ENCODE data around the gene MED16.
A peak's percentile ranks its signal among the peaks of the same experiment; 100 is the strongest.

Gene MED16

GRCh38 chr19:892894-893689 lies at the start of gene MED16, which contains the start of gene RNU6-9:
Gene MED16 (minus strand): TSS chr19:893187. CDS start chr19:891131, 2,056 bp downstream.
Gene RNU6-9 (plus strand): TSS chr19:893484.
- Histone ChIP-seq H3K9me3 (ENCODE audit: severe bottlenecking) (no peaks in the 10 kb centered on the region), H3K27me3 (ENCODE audit: insufficient read depth, low read depth, severe bottlenecking) (no peaks in the 10 kb centered on the region)

GRCh38 chr19:942133-942645 lies 49.2 kb upstream of the MED16 start:
- Histone ChIP-seq H3K27me3 (ENCODE audit: insufficient read depth, low read depth, severe bottlenecking) (no peaks in the 10 kb centered on the region), H3K9me3 (ENCODE audit: severe bottlenecking) (no peaks in the 10 kb centered on the region), H3K36me3 (peaks cover 18% of the 10 kb centered on the region), H3K27ac (no peak overlapping the region), H3K4me3 (ENCODE audit: low read depth, low read length) (no peak overlapping the region)
- TF ChIP-seq CTCF (IDR thresholded peaks at IDR 0.05; ENCODE audit: low read depth, low read length): no peak
- no peak for DNase-seq

More at GRCh38 chr19:892894-893689, at the start of gene MED16, which contains the start of gene RNU6-9:
- DNase-seq: peak; percentile 91
- Histone ChIP-seq H3K4me3 (ENCODE audit: low read depth, low read length) (peak within 1 kb of the TSS; percentile 50), H3K27ac (peak within 1 kb of the TSS; percentile 97), H3K36me3 (peaks cover 32% of the 10 kb centered on the region)
- TF ChIP-seq CTCF (IDR thresholded peaks at IDR 0.05; ENCODE audit: low read depth, low read length): no peak

GRCh38 chr19:941292-942132 lies 48.5 kb upstream of the MED16 start:
- no peak overlapping the region for H3K27ac ChIP-seq
- H3K4me3 ChIP-seq (ENCODE audit: low read depth, low read length): no peak overlapping the region
- no peak for DNase-seq
- H3K36me3 ChIP-seq: peaks cover 21% of the 10 kb centered on the region
- H3K9me3 ChIP-seq (ENCODE audit: severe bottlenecking): no peaks in the 10 kb centered on the region
- TF ChIP-seq CTCF (IDR thresholded peaks at IDR 0.05; ENCODE audit: low read depth, low read length): no peak
- no peaks in the 10 kb centered on the region for H3K27me3 ChIP-seq (ENCODE audit: insufficient read depth, low read depth, severe bottlenecking)

- H3K9me3 ChIP-seq (ENCODE audit: severe bottlenecking): no peaks in the 10 kb centered on the region
- no peaks in the 10 kb centered on the region for H3K27me3 ChIP-seq (ENCODE audit: insufficient read depth, low read depth, severe bottlenecking)
- no peak for DNase-seq
- H3K36me3 ChIP-seq: peaks cover 27% of the 10 kb centered on the region
- no peak for TF ChIP-seq CTCF (IDR thresholded peaks at IDR 0.05; ENCODE audit: low read depth, low read length)
- H3K27ac ChIP-seq: no peak overlapping the region
- H3K4me3 ChIP-seq (ENCODE audit: low read depth, low read length): no peak overlapping the region
Measured at GRCh38 chr19:940591-941291, 47.8 kb upstream of the MED16 start.

GRCh38 chr19:939922-940321 lies 46.9 kb upstream of the MED16 start:
- Histone ChIP-seq H3K36me3 (peaks cover 33% of the 10 kb centered on the region), H3K9me3 (ENCODE audit: severe bottlenecking) (no peaks in the 10 kb centered on the region), H3K27ac (no peak overlapping the region), H3K27me3 (ENCODE audit: insufficient read depth, low read depth, severe bottlenecking) (no peaks in the 10 kb centered on the region), H3K4me3 (ENCODE audit: low read depth, low read length) (no peak overlapping the region)
- no peak for TF ChIP-seq CTCF (IDR thresholded peaks at IDR 0.05; ENCODE audit: low read depth, low read length)
- DNase-seq: no peak

Data from WERI-Rb-1 (cell line).